Measurements from ENCODE around the gene LRP5.
A peak's percentile ranks its signal among the peaks of the same experiment; 100 is the strongest.
"Not testable (repeated sequence)": the region's sequence is repeated elsewhere in the genome, so short reads cannot be mapped to it uniquely, and the experiment has no call there.

LRP5 gene

GRCh38 chr11:68444566-68444965, 132.2 kb downstream of the LRP5 start:
- DNase-seq (ENCODE audit: low read depth): no peak

- no peak for DNase-seq (ENCODE audit: low read depth)
These were observed 133.2 kb downstream of the LRP5 start for GRCh38 chr11:68445531-68446035.

- DNase-seq (ENCODE audit: low read depth): no peak
These were observed 133.8 kb downstream of the LRP5 start for GRCh38 chr11:68446046-68446725.

- DNase-seq (ENCODE audit: low read depth): no peak
These were observed 134.8 kb downstream of the LRP5 start for GRCh38 chr11:68447015-68447801.

- not testable (repeated sequence) for DNase-seq (ENCODE audit: low read depth)
These were observed 135.5 kb downstream of the LRP5 start for GRCh38 chr11:68447914-68448313.

- DNase-seq (ENCODE audit: low read depth): no peak
These were observed 136.2 kb downstream of the LRP5 start for GRCh38 chr11:68448604-68449011.

GRCh38 chr11:68449951-68450350, 137.6 kb downstream of the LRP5 start:
- no peak for DNase-seq (ENCODE audit: low read depth)

GRCh38 chr11:68450711-68451110, 138.3 kb downstream of the LRP5 start:
- DNase-seq (ENCODE audit: low read depth): no peak

- DNase-seq (ENCODE audit: low read depth): no peak
These were observed 142.4 kb downstream of the LRP5 start for GRCh38 chr11:68454767-68455166.

- DNase-seq (ENCODE audit: low read depth): no peak
These were observed 143.1 kb downstream of the LRP5 start for GRCh38 chr11:68455485-68455884.

- DNase-seq (ENCODE audit: low read depth): no peak
These were observed 145.0 kb downstream of the LRP5 start for GRCh38 chr11:68457216-68457897.

GRCh38 chr11:68457898-68458249, 145.5 kb downstream of the LRP5 start:
- DNase-seq (ENCODE audit: low read depth): no peak

- DNase-seq (ENCODE audit: low read depth): not testable (repeated sequence)
These were observed 145.9 kb downstream of the LRP5 start for GRCh38 chr11:68458340-68458739.

- DNase-seq (ENCODE audit: low read depth): peak; percentile 96
These were observed 147.7 kb downstream of the LRP5 start for GRCh38 chr11:68459886-68460740.

- DNase-seq (ENCODE audit: low read depth): no peak
These were observed 148.6 kb downstream of the LRP5 start, which contains the start of gene PPP6R3 for GRCh38 chr11:68460741-68461574. Gene PPP6R3 (plus strand): TSS chr11:68460752. CDS start chr11:68537665, 76,913 bp downstream.

GRCh38 chr11:68461575-68461917, 149.2 kb downstream of the LRP5 start:
- no peak for DNase-seq (ENCODE audit: low read depth)

GRCh38 chr11:68463714-68464113, 151.3 kb downstream of the LRP5 start:
- DNase-seq (ENCODE audit: low read depth): no peak

GRCh38 chr11:68467201-68467834, 154.9 kb downstream of the LRP5 start:
- no peak for DNase-seq (ENCODE audit: low read depth)

GRCh38 chr11:68468217-68468828, 155.9 kb downstream of the LRP5 start:
- DNase-seq (ENCODE audit: low read depth): no peak

GRCh38 chr11:68469122-68469521, 156.7 kb downstream of the LRP5 start:
- no peak for DNase-seq (ENCODE audit: low read depth)

Measured in GM04504 (cell line).